Measurements from ENCODE around the gene UBE2E2. TPM values are rescaled to one million over a fixed set of nuclear protein-coding genes. Genes with fewer than 3 reads are reported as not detected.

UBE2E2 gene
- total RNA-seq, 1 donor from 2014 or later, result 28.7 TPM

- H3K4me3 ChIP-seq (ENCODE audit: low read depth, low read length), result no peak overlapping the region
- DNase-seq (ENCODE audit: low read depth), result no peak
Observed at GRCh38 chr3:23620638-23621015, 417.5 kb downstream of the UBE2E2 start.

GRCh38 chr3:23623844-23624243, 420.7 kb downstream of the UBE2E2 start:
- no peaks in the 10 kb centered on the region for H3K27me3 ChIP-seq (ENCODE audit: control insufficient read depth, insufficient read depth, low read length)
- TF ChIP-seq CTCF (IDR thresholded peaks at IDR 0.05; ENCODE audit: insufficient read depth, low read length, poor library complexity, severe bottlenecking), result no peak
- no peak for DNase-seq (ENCODE audit: low read depth)
- H3K4me3 ChIP-seq (ENCODE audit: low read depth, low read length), result no peak overlapping the region
- H3K36me3 ChIP-seq (ENCODE audit: control insufficient read depth, insufficient read depth, low read length), result no peaks in the 10 kb centered on the region

More at GRCh38 chr3:23620638-23621015, 417.5 kb downstream of the UBE2E2 start:
- Histone ChIP-seq H3K36me3 (ENCODE audit: control insufficient read depth, insufficient read depth, low read length) (no peaks in the 10 kb centered on the region), H3K27me3 (ENCODE audit: control insufficient read depth, insufficient read depth, low read length) (no peaks in the 10 kb centered on the region)
- no peak for TF ChIP-seq CTCF (IDR thresholded peaks at IDR 0.05; ENCODE audit: insufficient read depth, low read length, poor library complexity, severe bottlenecking)

- DNase-seq (ENCODE audit: low read depth), result no peak
- TF ChIP-seq CTCF (IDR thresholded peaks at IDR 0.05; ENCODE audit: insufficient read depth, low read length, poor library complexity, severe bottlenecking), result no peak
Observed at GRCh38 chr3:23624305-23624704, 421.2 kb downstream of the UBE2E2 start.

GRCh38 chr3:23626442-23626841, 423.3 kb downstream of the UBE2E2 start:
- TF ChIP-seq CTCF (IDR thresholded peaks at IDR 0.05; ENCODE audit: insufficient read depth, low read length, poor library complexity, severe bottlenecking), result no peak
- DNase-seq (ENCODE audit: low read depth), result no peak
- H3K36me3 ChIP-seq (ENCODE audit: control insufficient read depth, insufficient read depth, low read length), result no peaks in the 10 kb centered on the region
- H3K27me3 ChIP-seq (ENCODE audit: control insufficient read depth, insufficient read depth, low read length), result no peaks in the 10 kb centered on the region
- H3K4me3 ChIP-seq (ENCODE audit: low read depth, low read length), result no peak overlapping the region

More at GRCh38 chr3:23624305-23624704, 421.2 kb downstream of the UBE2E2 start:
- Histone ChIP-seq H3K36me3 (ENCODE audit: control insufficient read depth, insufficient read depth, low read length) (no peaks in the 10 kb centered on the region), H3K4me3 (ENCODE audit: low read depth, low read length) (no peak overlapping the region), H3K27me3 (ENCODE audit: control insufficient read depth, insufficient read depth, low read length) (no peaks in the 10 kb centered on the region)

- H3K36me3 ChIP-seq (ENCODE audit: control insufficient read depth, insufficient read depth, low read length), result no peaks in the 10 kb centered on the region
- no peak overlapping the region for H3K4me3 ChIP-seq (ENCODE audit: low read depth, low read length)
- no peaks in the 10 kb centered on the region for H3K27me3 ChIP-seq (ENCODE audit: control insufficient read depth, insufficient read depth, low read length)
- TF ChIP-seq CTCF (IDR thresholded peaks at IDR 0.05; ENCODE audit: insufficient read depth, low read length, poor library complexity, severe bottlenecking), result no peak
- DNase-seq (ENCODE audit: low read depth), result no peak
Observed at GRCh38 chr3:23629181-23629894, 426.2 kb downstream of the UBE2E2 start.

Data from kidney epithelial cell (primary cell).